Activated T-helper 1 cell treated with anti-CD3 and anti-CD28 coated beads, Interleukin-12 subunit alpha, Interleukin-12 subunit beta, Interleukin-2, Interleukin-4 antibody, amounts not matched to agents 30 ng/mL and 10 ng/mL and 1 ng/mL, durations not matched to agents 14 hours and 24 hours and 36 hours (primary cell): ENCODE results near the gene SLC5A9. TPM values are rescaled to one million over a fixed set of nuclear protein-coding genes. Genes with fewer than 3 reads are reported as not detected.

Source experiments
- total RNA-seq: library from RNA; stranded (reverse); gene quantifications from 2 replicates; pipeline ENCODE4 v1.2.3, GENCODE V29; 2022

SLC5A9 gene
- total RNA-seq, 1 donor from 2014 or later = not detected

Other genes starting within 250 kb of the SLC5A9 start
- not detected in 2 replicates for gene TRABD2B, start 225.3 kb upstream of the SLC5A9 start, total RNA-seq
- 0.91 and 1.0 TPM in 2 replicates for gene SPATA6, start 249.5 kb downstream of the SLC5A9 start, total RNA-seq